ENCODE data around the gene DIP2C.
"Not testable (repeated sequence)": the region's sequence is repeated elsewhere in the genome, so short reads cannot be mapped to it uniquely, and the experiment has no call there.

Gene DIP2C

DNA sequence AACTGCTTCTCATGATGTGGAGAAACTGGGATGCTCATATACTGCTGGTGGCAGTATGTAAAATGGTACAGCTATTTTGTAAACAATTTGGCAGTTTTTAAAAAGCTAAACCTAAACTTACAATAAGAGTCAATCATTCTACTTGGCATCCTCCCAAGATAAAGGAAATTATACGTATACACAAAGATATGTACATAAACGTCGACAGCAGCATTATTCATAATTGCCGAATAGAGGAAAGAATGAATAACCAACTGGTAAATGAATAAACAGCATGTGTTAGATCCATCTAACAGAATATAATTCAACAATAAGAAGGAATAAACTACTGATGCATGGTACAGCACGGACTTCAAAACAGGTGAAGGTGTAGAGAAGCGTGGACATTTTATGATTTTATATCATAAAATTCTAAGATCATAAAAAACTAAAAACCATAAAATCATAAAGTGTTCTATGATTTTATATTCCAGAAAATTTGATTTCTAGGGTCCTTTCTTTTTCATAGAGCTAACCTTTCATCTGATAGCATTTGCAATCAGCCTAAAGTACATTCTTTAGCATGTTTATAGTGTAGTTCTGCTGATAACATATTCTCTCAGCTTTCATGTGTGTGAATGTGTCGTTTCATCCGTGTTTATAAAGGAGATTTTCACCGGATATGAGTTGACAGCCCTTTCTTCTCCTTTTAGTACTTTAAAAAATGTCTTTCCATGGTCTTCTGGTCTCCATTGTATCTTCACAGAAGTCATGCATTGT is 261.5 kb downstream of the DIP2C start:
- DNase-seq: no peak

- DNase-seq: not testable (repeated sequence)
Measured at GRCh38 chr10:425365-425764, 264.1 kb downstream of the DIP2C start.

- not testable (repeated sequence) for DNase-seq
Measured at GRCh38 chr10:424724-425123, 264.7 kb downstream of the DIP2C start.

- DNase-seq: no peak
Measured at GRCh38 chr10:423178-423577, 266.3 kb downstream of the DIP2C start.

DNA sequence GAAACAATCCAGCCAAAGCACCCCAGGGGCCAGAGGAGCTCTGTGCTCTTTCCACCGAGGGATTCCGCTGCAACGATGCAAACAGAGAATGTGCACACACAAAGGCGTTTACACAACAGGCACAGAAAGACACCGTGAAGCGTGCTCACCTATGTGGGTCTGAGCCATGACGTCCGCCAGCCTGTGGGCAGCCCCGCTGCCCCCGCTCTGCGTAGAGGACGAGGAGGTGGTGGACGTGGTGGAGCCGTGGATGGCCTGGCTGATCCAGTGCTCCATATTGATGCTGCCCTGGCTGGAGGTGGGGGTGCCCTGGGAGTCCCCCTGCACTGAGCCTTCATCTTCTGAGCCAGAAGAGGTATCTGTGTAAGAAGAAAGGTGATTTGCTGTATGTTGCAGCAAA is 266.8 kb downstream of the DIP2C start:
- DNase-seq: no peak

GRCh38 chr10:422241-422640 is 267.2 kb downstream of the DIP2C start:
- DNase-seq: no peak

- DNase-seq: no peak
Measured at GRCh38 chr10:421170-421569, 268.3 kb downstream of the DIP2C start.

- DNase-seq: no peak
Measured at GRCh38 chr10:420154-421121, 269.0 kb downstream of the DIP2C start.

GRCh38 chr10:418894-419293 is 270.6 kb downstream of the DIP2C start:
- DNase-seq: no peak

- DNase-seq: no peak
Measured at GRCh38 chr10:418226-418625, 271.2 kb downstream of the DIP2C start.

DNA sequence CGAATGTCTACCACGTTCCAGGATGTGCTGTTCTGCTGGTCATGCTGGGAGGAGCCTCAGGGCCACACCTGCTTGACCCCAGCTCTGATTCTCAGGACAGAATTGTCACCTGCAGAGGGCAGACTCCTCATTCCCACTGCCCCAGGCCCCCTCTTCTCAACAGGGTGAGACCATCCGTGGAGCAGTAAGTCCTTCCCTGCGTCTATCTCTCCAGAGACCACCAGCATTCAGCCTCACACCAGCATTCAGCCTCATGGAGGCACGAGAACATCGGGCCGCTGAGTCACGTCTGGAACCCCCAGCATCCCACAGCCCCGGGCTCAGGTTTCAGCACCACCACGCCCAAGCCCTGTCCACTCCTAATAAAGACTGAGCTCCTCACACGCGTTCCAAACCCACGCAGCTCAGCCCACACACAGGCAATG is 273.4 kb downstream of the DIP2C start:
- no peak for DNase-seq

- DNase-seq: no peak
Measured at GRCh38 chr10:413662-414071, 275.8 kb downstream of the DIP2C start.

GRCh38 chr10:412109-412508 is 277.4 kb downstream of the DIP2C start:
- no peak for DNase-seq

DNA sequence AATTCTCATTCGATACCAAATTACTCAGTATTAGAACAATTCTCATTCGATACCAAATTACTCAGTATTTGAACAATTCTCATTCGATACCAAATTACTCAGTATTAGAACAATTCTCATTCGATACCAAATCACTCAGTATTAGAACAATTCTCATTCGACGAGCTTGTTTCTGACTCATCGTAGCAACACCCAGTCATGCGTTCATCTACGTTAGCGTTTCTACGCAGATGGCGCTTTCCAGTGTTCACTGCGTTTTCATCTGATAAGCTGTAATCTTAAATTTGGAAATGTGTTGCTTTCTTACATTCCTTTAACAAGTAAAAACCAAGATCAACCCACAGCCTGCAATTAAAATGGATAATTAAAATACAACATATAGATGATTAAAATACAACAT is 277.9 kb downstream of the DIP2C start:
- no peak for DNase-seq

DNA sequence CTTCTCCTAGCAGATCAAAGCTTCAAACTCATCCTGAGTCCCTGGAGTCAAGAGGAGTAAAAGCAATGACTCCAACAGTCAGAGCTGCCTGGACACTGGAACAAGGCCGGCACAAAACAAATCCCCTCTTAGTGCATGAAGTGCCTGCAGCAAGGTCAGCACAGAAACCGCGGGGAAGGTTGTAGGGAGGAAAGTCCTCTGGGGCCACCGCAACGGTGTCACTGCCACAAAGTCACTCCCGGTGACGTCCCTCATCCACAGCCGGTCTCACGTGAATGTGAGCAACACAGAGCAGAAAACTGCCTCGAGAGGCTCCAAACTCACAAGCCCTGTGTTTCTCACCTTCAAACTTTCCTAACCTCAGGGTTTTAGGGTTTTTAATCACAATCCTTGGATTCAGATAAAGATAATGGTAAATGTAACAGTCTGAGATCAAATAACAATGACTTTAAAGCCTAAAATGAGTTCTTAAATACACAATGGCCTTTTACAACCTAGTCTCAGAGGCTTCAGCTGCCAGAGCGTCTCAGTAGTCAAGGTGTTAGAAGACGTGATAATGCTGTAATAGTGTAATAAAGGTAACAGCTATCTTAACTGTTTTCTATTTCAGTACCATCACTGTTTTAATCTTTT is 279.9 kb downstream of the DIP2C start:
- no peak for DNase-seq

- no peak for DNase-seq
Measured at GRCh38 chr10:408236-408635, 281.2 kb downstream of the DIP2C start.

DNA sequence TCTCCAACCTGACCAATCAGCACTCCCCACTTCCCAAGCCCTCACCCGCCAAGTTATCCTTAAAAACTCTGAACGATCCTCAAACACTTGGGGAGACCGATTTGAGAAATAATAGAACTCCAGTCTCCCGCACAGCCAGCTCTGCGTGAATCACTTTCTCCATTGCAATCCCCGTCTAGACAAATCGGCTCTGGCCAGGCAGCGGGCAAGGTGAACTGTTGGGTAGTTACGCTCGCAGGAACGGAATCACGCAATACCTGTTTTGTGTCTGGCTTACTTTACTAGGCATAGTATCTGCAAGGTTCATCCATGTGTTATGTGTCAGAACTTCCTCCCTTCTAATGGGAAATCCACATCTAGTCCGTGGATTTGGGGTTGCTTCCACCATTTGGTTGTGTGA is 282.5 kb downstream of the DIP2C start:
- DNase-seq: no peak

- no peak for DNase-seq
Measured at GRCh38 chr10:405648-406047, 283.8 kb downstream of the DIP2C start.

DNA sequence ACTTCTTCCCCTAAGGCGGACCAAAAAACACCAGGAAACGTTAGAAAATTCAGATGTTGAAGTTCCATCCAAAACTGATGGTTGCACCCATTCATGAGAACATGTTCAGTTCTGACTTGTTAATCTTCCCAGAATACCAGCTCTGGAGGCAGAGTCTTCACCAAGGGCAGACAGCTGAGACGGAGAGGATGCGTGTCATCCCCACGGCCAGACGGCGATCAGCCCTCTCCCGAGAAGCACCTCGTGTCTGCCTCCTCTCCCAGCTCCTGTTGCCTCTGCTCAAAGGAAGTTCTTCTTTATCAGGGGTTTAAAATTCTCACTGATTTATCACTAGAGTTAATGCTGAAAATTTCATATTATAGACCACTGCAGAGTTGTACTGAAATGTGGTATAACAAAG is 284.5 kb downstream of the DIP2C start:
- DNase-seq: no peak

- no peak for DNase-seq
Measured at GRCh38 chr10:404346-404745, 285.1 kb downstream of the DIP2C start.

DNA sequence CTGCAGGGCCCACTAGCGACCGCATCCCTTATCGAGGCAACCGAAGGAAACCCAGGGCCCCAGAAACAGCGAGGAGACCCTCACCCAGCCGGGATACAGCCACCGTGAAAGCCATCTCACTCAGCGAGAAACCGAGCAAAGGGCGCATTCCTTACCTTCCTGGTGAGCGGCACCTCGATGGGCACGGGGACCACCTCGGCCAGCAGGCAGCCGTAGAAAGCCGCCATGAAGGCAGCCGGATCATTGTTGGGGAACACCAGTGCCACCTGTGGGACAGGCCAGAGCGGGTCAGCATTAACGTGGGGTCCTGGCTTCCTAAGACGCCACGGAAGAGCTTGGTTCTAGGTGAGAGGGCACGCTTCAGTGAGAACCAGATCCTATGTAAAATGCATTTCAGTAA is 290.5 kb downstream of the DIP2C start:
- no peak for DNase-seq

GRCh38 chr10:397321-398068 is 292.0 kb downstream of the DIP2C start:
- DNase-seq: no peak
